GM21619 (cell line): ENCODE measurements around the gene MAGI3.
"Not testable (repeated sequence)": the region's sequence is repeated elsewhere in the genome, so short reads cannot be mapped to it uniquely, and the experiment has no call there.

Source experiments
- ATAC-seq: cut with Tn5 transposase; IDR thresholded peaks from one replicate; pipeline ENCODE4 v1.9.1; 2021; ENCODE audit not compliant: unreplicated experiment

The MAGI3 gene

GRCh38 chr1:113678159-113678469 is 287.8 kb downstream of the MAGI3 start:
- ATAC-seq, result no peak

DNA sequence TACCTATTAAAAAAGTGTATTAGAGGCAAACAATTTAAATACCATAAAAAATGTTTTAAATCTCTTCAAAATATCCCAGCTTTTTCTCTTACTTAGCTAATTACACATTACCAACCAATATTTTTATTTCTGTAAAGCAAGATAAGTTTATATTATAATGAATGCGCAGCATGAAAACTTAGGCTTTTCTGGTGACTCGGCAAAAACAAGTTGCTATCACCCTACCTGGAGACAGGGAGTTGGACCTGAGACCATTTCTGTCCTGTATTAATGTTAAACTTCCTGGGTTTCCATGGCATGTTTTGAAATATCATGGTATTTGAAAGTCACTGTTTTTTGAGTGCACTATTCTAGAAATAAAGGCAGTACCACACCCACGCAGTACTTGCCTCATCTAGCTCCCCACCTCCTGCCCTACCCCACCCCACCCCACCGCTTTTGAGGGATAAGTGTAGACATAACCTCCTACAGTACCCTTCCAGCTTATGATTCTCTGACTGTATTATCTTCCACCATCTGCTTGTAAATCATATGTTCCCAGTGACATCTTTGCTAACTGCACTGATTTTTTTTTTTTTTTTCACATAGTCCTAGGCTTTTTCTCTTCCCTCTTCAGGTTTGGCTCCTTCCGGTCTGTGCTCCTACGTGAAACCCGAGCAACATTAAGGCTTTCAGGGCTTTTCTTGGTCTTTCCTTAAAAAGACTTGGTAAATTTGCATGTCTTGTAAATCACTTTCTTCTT is 291.5 kb downstream of the MAGI3 start:
- ATAC-seq, result no peak

DNA sequence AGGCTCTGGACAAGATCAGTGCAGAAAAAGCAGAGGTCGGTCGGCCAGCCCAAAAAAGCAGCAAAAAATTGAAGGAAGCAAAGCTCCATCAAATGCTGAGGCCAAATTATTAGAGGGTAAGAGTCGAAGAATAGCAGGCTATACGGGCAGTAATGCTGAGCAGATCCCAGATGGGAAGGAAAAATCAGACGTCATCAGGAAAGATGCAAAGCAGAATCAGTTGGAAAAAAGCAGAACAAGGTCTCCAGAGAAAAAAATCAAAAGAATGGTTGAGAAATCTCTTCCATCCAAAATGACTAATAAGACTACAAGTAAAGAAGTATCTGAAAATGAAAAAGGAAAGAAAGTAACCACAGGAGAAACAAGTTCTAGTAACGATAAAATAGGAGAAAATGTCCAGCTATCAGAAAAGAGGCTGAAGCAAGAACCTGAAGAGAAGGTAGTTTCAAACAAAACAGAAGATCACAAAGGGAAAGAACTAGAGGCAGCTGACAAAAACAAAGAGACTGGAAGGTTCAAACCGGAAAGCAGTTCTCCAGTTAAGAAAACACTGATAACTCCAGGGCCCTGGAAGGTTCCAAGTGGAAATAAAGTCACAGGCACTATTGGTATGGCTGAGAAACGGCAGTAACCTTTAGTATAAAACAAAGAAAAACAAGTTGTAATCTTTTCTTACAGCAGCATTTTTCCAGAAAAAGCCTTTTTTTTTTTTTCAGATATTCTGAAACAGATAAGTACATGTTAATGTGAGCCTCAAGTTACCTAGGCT is 293.3 kb downstream of the MAGI3 start:
- no peak for ATAC-seq

- ATAC-seq, result no peak
Measured at GRCh38 chr1:113684153-113684541, 293.8 kb downstream of the MAGI3 start.

DNA sequence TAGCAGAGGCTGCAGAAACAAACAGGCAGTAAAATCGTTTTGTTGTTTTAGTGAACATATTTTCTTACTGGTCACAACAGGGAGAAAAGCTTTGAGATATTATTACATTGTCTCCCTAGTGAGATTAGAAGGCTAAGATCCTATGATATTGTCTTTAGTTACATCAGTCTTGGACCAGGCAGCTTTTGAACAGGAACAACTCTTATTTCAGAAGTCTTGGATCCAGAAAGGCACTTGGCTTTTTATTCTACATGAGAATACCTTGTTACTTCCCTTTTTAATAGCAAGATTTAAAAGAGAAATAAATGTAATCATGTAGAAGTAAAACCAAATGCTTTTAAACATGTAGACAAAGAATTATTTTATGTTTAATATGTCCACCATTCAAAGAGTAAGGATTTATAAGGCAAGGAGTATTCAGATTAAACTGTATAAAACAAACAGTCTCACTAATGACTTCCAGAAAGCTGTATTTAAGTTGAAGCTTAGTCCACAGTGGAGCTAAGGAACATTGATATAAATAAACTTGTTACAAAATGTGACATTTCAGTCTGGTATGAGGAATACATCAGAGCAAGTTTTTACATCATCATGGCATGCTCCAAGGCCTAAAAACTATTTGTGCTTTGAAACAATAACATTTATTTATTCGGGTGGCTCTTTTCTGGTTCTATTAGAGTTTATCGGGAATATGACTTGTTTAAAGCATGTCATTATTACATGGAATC is 296.7 kb downstream of the MAGI3 start:
- no peak for ATAC-seq

DNA sequence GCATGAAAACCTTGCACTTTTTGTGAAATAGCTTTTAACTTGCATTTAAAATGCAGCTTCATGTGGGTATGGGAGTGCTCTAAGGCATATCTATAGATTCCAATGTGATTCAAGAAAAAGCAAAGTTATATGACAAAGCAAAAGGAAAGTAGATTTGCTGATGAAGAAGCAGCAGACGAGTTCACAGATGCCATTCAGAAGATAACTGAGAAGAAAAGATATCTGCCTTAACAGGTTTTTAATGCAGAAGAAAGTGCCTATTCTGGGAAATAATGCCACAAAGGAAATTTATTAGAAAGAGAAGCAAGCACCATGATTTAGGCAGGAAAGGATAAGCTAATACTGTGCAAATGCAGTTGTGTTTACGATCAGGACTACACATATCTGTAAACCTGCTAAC is 300.9 kb downstream of the MAGI3 start:
- no peak for ATAC-seq

GRCh38 chr1:113692342-113692741 is 302.0 kb downstream of the MAGI3 start:
- no peak for ATAC-seq

DNA sequence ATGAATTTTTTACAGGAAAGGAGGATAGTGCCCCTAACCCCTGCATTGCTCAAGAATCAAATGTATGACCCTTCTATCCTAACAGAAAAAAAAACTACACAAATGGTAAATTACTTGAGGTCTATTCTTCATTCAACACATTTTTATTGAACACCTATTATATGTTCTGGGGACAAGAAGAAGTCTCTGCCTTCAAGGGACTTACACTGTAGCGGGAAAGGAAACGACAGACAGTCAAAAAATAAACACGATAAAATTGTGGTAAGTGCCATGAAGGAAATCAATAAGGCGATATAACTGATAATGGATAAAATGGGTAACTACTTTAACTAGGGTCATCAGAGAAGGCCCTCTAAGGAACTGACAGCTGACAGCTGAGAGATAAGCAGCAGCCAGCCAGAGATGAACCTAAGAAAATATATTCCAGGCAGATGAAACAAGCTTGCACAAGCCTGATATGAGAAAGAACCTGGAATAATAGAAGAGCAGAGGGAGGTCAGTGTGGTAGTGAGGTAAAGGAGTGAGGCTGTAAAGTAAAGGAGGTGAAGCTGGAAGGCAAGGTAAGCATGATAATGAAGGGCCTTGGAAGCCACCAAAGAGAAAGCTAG is 302.6 kb downstream of the MAGI3 start:
- no peak for ATAC-seq

DNA sequence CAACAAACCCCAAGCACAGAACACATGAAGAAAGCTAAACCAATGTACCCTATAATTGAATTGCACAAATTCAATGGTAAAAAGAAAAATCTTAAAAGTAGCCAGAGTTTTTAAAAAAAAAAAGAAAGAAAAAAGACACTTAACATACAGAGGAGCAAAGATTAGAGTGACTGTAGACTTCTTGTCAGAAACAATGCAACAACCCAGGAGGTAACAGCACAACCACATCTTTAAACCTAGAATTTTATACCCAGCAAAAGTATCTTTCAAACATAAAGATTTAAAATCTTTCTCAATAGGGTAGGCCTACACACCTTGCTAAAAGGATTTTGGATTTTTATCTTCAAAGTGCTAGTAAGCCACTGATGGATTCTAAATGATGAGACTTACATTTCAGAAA is 304.6 kb downstream of the MAGI3 start:
- no peak for ATAC-seq

DNA sequence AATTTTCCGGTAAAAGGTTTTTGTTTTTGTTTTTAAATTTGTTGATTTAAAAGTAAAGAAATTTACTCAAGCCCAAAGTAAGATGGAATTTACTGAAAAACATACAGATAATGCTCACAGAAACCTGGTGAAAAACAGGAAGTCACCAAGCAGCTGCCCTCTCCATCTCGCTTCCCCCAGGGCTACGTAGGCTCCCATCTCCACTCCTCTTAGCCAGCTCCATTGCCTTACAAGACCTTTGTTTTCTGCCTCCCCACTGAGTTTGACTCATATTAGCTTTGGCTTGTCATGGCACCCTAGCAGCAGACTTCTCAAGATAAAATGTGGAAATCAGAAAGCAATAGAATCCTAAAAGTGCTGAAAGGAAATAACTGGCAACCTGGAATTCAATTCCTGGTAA is 311.1 kb downstream of the MAGI3 start:
- no peak for ATAC-seq

- no peak for ATAC-seq
Measured at GRCh38 chr1:113714606-113715269, 324.4 kb downstream of the MAGI3 start.

GRCh38 chr1:113717506-113717905 is 327.2 kb downstream of the MAGI3 start:
- not testable (repeated sequence) for ATAC-seq

GRCh38 chr1:113718621-113719020 is 328.3 kb downstream of the MAGI3 start:
- not testable (repeated sequence) for ATAC-seq

DNA sequence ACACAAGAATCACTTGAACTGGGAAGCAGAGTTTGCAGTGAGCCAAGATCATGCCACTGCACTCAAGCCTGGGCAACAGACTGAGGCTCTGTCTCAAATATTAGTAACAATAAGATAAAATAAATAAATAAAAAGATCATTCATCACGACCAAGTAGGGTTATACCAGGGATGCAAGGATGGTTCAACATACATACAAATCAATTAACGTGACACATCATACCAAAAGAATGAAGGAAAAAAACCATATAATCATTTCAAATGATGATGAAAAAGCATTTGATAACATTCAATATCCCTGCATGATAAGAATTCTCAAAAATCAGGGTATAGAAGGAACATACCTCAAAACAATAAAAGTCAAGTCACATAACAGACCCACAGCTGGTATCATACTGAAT is 330.7 kb downstream of the MAGI3 start:
- ATAC-seq, result no peak

GRCh38 chr1:113732802-113733201 is 342.5 kb downstream of the MAGI3 start:
- ATAC-seq, result no peak

- no peak for ATAC-seq
Measured at GRCh38 chr1:113734357-113735055, 344.2 kb downstream of the MAGI3 start.
